ENCODE results near the gene ARHGAP8. TPM values are rescaled to one million over a fixed set of nuclear protein-coding genes. Genes with fewer than 3 reads are reported as not detected.

The ARHGAP8 gene
- total and polyA plus RNA-seq, 3 donors from 2014 or later: 9.5 to 15.0 (median 9.7) TPM

DNA sequence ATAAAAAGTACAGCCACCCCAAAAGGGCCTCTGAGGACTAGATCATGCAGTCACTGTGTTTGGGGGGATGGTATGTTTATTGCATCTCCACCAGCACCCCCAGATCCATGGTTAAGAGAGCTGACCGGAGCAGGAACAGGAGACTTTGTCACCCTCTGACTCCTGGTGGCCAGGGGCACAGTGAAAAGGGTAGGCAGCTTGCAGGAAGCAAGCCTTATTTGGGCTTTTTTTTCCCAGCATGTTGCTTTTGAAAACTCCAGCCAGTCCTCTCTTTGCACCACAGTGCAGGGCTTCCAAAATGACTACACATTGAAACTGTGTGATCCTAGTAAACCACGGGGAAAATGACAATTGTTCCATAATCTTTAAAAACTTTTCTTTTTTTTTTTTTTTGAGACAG is 29.8 kb upstream of the ARHGAP8 start:
- WGBS, 2 donors: 89 to 94% methylated on average over 2 of the region's 2 CpGs
- TF ChIP-seq POLR2A (IDR thresholded peaks at IDR 0.05): no peak
- TF ChIP-seq, protein P1, sequence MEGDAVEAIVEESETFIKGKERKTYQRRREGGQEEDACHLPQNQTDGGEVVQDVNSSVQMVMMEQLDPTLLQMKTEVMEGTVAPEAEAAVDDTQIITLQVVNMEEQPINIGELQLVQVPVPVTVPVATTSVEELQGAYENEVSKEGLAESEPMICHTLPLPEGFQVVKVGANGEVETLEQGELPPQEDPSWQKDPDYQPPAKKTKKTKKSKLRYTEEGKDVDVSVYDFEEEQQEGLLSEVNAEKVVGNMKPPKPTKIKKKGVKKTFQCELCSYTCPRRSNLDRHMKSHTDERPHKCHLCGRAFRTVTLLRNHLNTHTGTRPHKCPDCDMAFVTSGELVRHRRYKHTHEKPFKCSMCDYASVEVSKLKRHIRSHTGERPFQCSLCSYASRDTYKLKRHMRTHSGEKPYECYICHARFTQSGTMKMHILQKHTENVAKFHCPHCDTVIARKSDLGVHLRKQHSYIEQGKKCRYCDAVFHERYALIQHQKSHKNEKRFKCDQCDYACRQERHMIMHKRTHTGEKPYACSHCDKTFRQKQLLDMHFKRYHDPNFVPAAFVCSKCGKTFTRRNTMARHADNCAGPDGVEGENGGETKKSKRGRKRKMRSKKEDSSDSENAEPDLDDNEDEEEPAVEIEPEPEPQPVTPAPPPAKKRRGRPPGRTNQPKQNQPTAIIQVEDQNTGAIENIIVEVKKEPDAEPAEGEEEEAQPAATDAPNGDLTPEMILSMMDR (IDR thresholded peaks at IDR 0.05): no peak
- H3K4me3 ChIP-seq: no peak overlapping the region
- H3K4me1 ChIP-seq: no peaks in the 10 kb centered on the region
- intact Hi-C loops (cut with DNase I; ENCODE audit: low total_unique reads): no loop called here
- no peaks in the 10 kb centered on the region for H3K27me3 ChIP-seq
- no peaks in the 10 kb centered on the region for H3K36me3 ChIP-seq (ENCODE audit: low read depth, missing control alignments)
- H3K27ac ChIP-seq: no peak overlapping the region
- no peaks in the 10 kb centered on the region for H3K9me3 ChIP-seq
- no peak for DNase-seq

DNA sequence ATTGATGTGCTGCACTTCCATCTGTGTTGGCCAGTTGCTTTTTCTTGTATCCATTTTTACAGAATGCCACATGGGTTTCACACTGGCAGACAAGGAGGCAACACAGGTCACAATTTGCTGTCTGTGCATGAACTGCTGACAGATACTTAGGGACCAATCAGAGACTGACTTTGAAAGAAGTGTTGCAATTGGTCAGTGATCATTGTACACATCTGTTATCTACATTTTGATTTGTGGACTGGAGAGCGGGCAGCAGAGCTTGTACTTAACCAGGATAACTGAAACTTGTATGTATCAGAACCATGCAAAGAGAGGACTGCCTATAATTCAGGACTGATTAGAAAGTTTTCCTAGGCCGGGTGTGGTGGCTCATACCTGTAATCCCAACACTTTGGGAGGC is 28.6 kb upstream of the ARHGAP8 start:
- DNase-seq: no peak
- 97 to 98% methylated on average over 2 of the region's 2 CpGs for WGBS, 2 donors
- H3K27me3 ChIP-seq: no peaks in the 10 kb centered on the region
- no peaks in the 10 kb centered on the region for H3K4me1 ChIP-seq
- no peaks in the 10 kb centered on the region for H3K9me3 ChIP-seq
- H3K27ac ChIP-seq: no peak overlapping the region
- no peak overlapping the region for H3K4me3 ChIP-seq
- no peaks in the 10 kb centered on the region for H3K36me3 ChIP-seq (ENCODE audit: low read depth, missing control alignments)
- TF ChIP-seq, protein P1 (IDR thresholded peaks at IDR 0.05): no peak
- no peak for TF ChIP-seq POLR2A (IDR thresholded peaks at IDR 0.05)
- intact Hi-C loops (cut with DNase I; ENCODE audit: low total_unique reads): no loop called here

DNA sequence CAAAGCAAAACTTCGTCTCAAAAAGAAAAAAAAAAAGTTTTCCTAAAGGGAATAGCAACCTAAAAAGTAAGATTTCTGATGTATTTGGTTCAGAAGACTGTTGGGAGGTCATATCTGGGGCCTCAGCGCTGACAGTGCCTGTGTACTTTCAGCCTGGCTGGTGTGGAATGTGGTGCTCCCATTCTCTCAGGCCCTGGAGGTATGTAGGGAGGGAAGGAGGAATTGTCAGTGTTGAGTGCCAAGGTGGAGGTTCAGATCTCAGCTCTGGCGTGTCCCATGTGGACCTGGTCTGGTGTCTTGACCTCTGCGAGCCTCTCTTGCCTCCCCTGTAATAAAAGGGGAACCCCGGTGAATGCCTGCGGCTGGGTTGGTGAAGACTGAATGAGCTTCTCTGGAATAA is 28.0 kb upstream of the ARHGAP8 start:
- no peak for DNase-seq
- TF ChIP-seq POLR2A (IDR thresholded peaks at IDR 0.05): no peak
- TF ChIP-seq, protein P1 (IDR thresholded peaks at IDR 0.05): no peak
- Histone ChIP-seq H3K4me1 (peaks cover 5% of the 10 kb centered on the region), H3K9me3 (no peaks in the 10 kb centered on the region), H3K27ac (no peak overlapping the region), H3K27me3 (no peaks in the 10 kb centered on the region), H3K4me3 (no peak overlapping the region), H3K36me3 (ENCODE audit: low read depth, missing control alignments) (no peaks in the 10 kb centered on the region)
- intact Hi-C loops (cut with DNase I; ENCODE audit: low total_unique reads): no loop called here
- WGBS, 2 donors: 92 to 96% methylated on average over 6 of the region's 6 CpGs

DNA sequence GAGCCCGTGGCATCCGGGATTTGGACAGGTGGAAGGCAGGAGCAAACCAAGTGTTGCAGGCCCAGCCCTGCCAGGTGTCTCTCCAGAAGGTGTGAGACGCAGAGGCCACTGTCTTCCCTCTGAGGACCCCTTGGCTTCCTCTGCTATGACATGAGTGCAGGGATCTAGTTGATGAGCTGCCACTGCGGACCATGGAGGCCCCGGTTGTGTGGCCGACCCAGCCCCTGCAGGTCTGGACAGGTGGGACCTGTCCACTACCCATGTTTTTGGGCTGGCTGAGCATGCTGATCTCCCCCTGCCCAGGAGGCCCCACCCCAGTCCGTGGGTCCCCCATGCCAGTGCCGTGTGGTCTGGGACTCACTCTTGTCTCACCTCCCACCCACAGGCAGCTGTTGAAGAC is 27.5 kb upstream of the ARHGAP8 start:
- Histone ChIP-seq H3K4me1 (peaks cover 6% of the 10 kb centered on the region), H3K36me3 (ENCODE audit: low read depth, missing control alignments) (no peaks in the 10 kb centered on the region), H3K27me3 (no peaks in the 10 kb centered on the region), H3K9me3 (no peaks in the 10 kb centered on the region), H3K4me3 (no peak overlapping the region), H3K27ac (no peak overlapping the region)
- intact Hi-C loops (cut with DNase I; ENCODE audit: low total_unique reads): no loop called here
- TF ChIP-seq, protein P1 (IDR thresholded peaks at IDR 0.05): no peak
- no peak for TF ChIP-seq POLR2A (IDR thresholded peaks at IDR 0.05)
- 95 to 97% methylated on average over 3 to 7 of the region's 8 CpGs for WGBS, 2 donors
- no peak for DNase-seq

DNA sequence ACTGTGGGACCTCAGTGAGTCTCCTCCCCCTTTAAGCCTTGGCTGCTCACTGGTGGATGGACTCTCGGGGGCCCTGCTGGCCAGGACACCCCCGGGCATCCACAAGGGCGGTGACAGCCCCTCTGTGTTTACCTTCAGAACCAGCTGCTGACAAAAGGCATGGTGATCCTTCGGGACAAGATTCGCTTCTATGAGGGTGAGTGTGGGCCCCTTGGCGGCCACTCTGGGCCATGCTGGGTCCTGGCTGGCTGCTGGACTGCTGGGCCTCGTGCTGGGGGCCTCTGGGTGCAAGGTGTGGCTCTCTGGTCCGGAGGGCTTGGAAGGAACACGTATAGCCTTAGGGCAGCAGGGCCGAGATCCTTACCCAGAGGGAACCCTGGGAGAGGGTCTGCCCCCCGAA is 25.9 kb upstream of the ARHGAP8 start:
- WGBS, 2 donors: 96% methylated on average over 11 of the region's 11 CpGs; no CpG with 5 or more reads in 1 of the 2 donors
- intact Hi-C loops (cut with DNase I; ENCODE audit: low total_unique reads): no loop called here

More for the DNA sequence above, 25.9 kb upstream of the ARHGAP8 start:
- H3K9me3 ChIP-seq: no peaks in the 10 kb centered on the region
- DNase-seq: no peak
- no peaks in the 10 kb centered on the region for H3K27me3 ChIP-seq
- H3K27ac ChIP-seq: no peak overlapping the region
- peaks cover 6% of the 10 kb centered on the region for H3K4me1 ChIP-seq
- H3K4me3 ChIP-seq: no peak overlapping the region
- TF ChIP-seq, protein P1 (IDR thresholded peaks at IDR 0.05): no peak
- no peaks in the 10 kb centered on the region for H3K36me3 ChIP-seq (ENCODE audit: low read depth, missing control alignments)
